Stimulated activated naive CD4-positive, alpha-beta T cell treated with Interleukin-2 at 50 U/mL for 16 hours (primary cell): Measurements from ENCODE around the gene TIMELESS.
"Not testable (repeated sequence)": the region's sequence is repeated elsewhere in the genome, so short reads cannot be mapped to it uniquely, and the experiment has no call there.

Experiments
- DNase-seq: peaks from one replicate; lab custom pipeline; 2025; lab: John Stamatoyannopoulos, UW

The TIMELESS gene

GRCh38 chr12:56448860-56449621 lies at the start of gene TIMELESS:
TSS of gene TIMELESS (minus strand) at chr12:56449426. CDS start at chr12:56434170, 15,256 bp downstream.
- DNase-seq, result peak; percentile 78

- not testable (repeated sequence) for DNase-seq
Measured at GRCh38 chr12:56498126-56498902, 49.1 kb upstream of the TIMELESS start.

GRCh38 chr12:56496704-56497103 lies 47.5 kb upstream of the TIMELESS start:
- DNase-seq, result peak; percentile 38

GRCh38 chr12:56494481-56494880 lies 45.3 kb upstream of the TIMELESS start:
- DNase-seq, result not testable (repeated sequence)

- not testable (repeated sequence) for DNase-seq
Measured at GRCh38 chr12:56494106-56494415, 44.8 kb upstream of the TIMELESS start.

GRCh38 chr12:56493409-56494105 lies 44.3 kb upstream of the TIMELESS start:
- DNase-seq, result not testable (repeated sequence)

- DNase-seq, result no peak
Measured at GRCh38 chr12:56490360-56490759, 41.1 kb upstream of the TIMELESS start.

GRCh38 chr12:56488041-56488955 lies 39.1 kb upstream of the TIMELESS start, which contains the start of gene GLS2:
TSS of gene GLS2 (minus strand) at chr12:56488161. CDS start at chr12:56488118, 43 bp downstream.
- peak; percentile 71 for DNase-seq

GRCh38 chr12:56487448-56488040 lies 38.3 kb upstream of the TIMELESS start:
- peak; percentile 18 for DNase-seq

- DNase-seq, result no peak
Measured at GRCh38 chr12:56486694-56487093, 37.5 kb upstream of the TIMELESS start.

GRCh38 chr12:56484566-56484965 lies 35.3 kb upstream of the TIMELESS start:
- no peak for DNase-seq

- DNase-seq, result no peak
Measured at GRCh38 chr12:56479625-56480024, 30.4 kb upstream of the TIMELESS start.

- DNase-seq, result no peak
Measured at GRCh38 chr12:56477521-56478225, 28.4 kb upstream of the TIMELESS start.

- no peak for DNase-seq
Measured at GRCh38 chr12:56476972-56477432, 27.8 kb upstream of the TIMELESS start.

GRCh38 chr12:56476143-56476542 lies 26.9 kb upstream of the TIMELESS start:
- DNase-seq, result no peak

- DNase-seq, result no peak
Measured at GRCh38 chr12:56474389-56474788, 25.2 kb upstream of the TIMELESS start.

- no peak for DNase-seq
Measured at GRCh38 chr12:56469007-56469930, 20.0 kb upstream of the TIMELESS start.

GRCh38 chr12:56468216-56469006 lies 19.2 kb upstream of the TIMELESS start, which contains the start of gene SPRYD4:
TSS of gene SPRYD4 (plus strand) at chr12:56468578. CDS start at chr12:56468592, 14 bp downstream.
- peak; percentile 91 for DNase-seq
